Naive B cell (primary cell): ENCODE data around the gene LRRK1. TPM values are rescaled to one million over a fixed set of nuclear protein-coding genes. Genes with fewer than 3 reads are reported as not detected.

Experiments
- ATAC-seq, 2 donors: fragments of 150-1000 bp; cut with Tn5 transposase; 2 replicates each; pipeline ENCODE4 v1.10.0; 2021; ENCODE audit warnings: low read depth in 2 of 2, mild to moderate bottlenecking in 2 of 2, moderate library complexity in 2 of 2
- DNase-seq: peaks from one replicate; pipeline ENCODE4 v3.0.0; 2022
- H3K27ac Mint-ChIP-seq, 6 donors: one replicate each; pipeline ENCODE4 v1.8.0; 2020 to 2022; ENCODE audit warnings: mild to moderate bottlenecking in 6 of 6, mixed read lengths in 6 of 6, moderate library complexity in 5 of 6, inconsistent platforms in 2 of 6
- H3K27me3 Mint-ChIP-seq, 3 donors: one replicate each; pipeline ENCODE4 v1.8.0; 2021 to 2022; ENCODE audit warnings: mixed read lengths in 3 of 3, mild to moderate bottlenecking in 1 of 3
- H3K36me3 Mint-ChIP-seq, 2 donors: one replicate each; pipeline ENCODE4 v1.8.0; 2020 to 2022; ENCODE audit warnings: mixed read lengths in 2 of 2, inconsistent platforms in 1 of 2, mild to moderate bottlenecking in 1 of 2
- H3K4me1 Mint-ChIP-seq, 3 donors: one replicate each; pipeline ENCODE4 v1.8.0; 2020 to 2022; ENCODE audit warnings: mixed read lengths in 3 of 3, inconsistent platforms in 1 of 3, mild to moderate bottlenecking in 1 of 3, moderate library complexity in 1 of 3
- H3K4me3 Mint-ChIP-seq, 8 donors: one replicate each; pipeline ENCODE4 v1.8.0; 2020 to 2022; ENCODE audit warnings: mild to moderate bottlenecking in 8 of 8, mixed read lengths in 8 of 8, moderate library complexity in 8 of 8, inconsistent platforms in 2 of 8
- H3K9me3 Mint-ChIP-seq, 7 donors: one replicate each; pipeline ENCODE4 v1.8.0; 2020 to 2022; ENCODE audit warnings: mixed read lengths in 7 of 7, mild to moderate bottlenecking in 5 of 7, inconsistent platforms in 2 of 7, moderate library complexity in 1 of 7
- polyA plus RNA-seq, 6 donors: library from polyadenylated mRNA; unstranded; fragments of 300-500 nt; fragmentation: Illumina TruSeq; gene quantifications; one replicate each; pipeline ENCODE4 v1.2.3, GENCODE V29; 2021; ENCODE audit warnings: low read depth in 6 of 6

Gene LRRK1
- polyA plus RNA-seq, 6 donors from 2014 or later, result 3.4 to 10.3 (median 6.0) TPM

DNA sequence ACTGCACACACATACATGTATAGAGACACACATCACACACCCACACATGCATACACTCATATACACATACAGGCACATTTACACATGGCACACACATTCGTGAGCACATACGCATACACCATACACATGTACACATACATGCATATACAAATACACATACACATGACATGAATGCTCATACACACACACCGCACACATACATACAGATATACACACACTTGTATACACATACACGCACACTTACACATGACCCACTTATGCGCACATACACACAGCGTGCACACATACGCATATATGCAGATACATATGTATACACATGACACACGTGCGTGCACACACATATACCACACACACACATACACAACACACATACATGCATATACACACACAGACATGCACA, 162.7 kb downstream of the LRRK1 start:
- no peaks in the 10 kb centered on the region for H3K36me3 Mint-ChIP-seq
- no peak overlapping the region for H3K4me3 Mint-ChIP-seq
- DNase-seq (no peak), ATAC-seq (no peak)
- H3K9me3 Mint-ChIP-seq, result no peaks in the 10 kb centered on the region
- peak overlapping the region in 1 of 6 donors; percentile 19 for H3K27ac Mint-ChIP-seq
- no peaks in the 10 kb centered on the region for H3K4me1 Mint-ChIP-seq
- H3K27me3 Mint-ChIP-seq, result no peaks in the 10 kb centered on the region

GRCh38 chr15:101083336-101084045, 164.3 kb downstream of the LRRK1 start:
- no peak overlapping the region for H3K4me3 Mint-ChIP-seq
- H3K27me3 Mint-ChIP-seq, result no peaks in the 10 kb centered on the region
- no peak for ATAC-seq
- H3K27ac Mint-ChIP-seq, result peak overlapping the region in 2 of 6 donors; percentile 25 to 62
- H3K36me3 Mint-ChIP-seq, result no peaks in the 10 kb centered on the region
- no peaks in the 10 kb centered on the region for H3K4me1 Mint-ChIP-seq
- H3K9me3 Mint-ChIP-seq, result no peaks in the 10 kb centered on the region
- no peak for DNase-seq

- Mint-ChIP-seq H3K9me3 (no peaks in the 10 kb centered on the region), H3K4me3 (no peak overlapping the region), H3K36me3 (no peaks in the 10 kb centered on the region), H3K4me1 (peaks cover 0 to 8% (median 3%) of the 10 kb centered on the region in 3 donors), H3K27me3 (peaks cover 0 to 5% (median 0%) of the 10 kb centered on the region in 3 donors), H3K27ac (no peak overlapping the region)
- DNase-seq (no peak), ATAC-seq (no peak)
Measured at GRCh38 chr15:101084801-101085200, 165.6 kb downstream of the LRRK1 start.

DNA sequence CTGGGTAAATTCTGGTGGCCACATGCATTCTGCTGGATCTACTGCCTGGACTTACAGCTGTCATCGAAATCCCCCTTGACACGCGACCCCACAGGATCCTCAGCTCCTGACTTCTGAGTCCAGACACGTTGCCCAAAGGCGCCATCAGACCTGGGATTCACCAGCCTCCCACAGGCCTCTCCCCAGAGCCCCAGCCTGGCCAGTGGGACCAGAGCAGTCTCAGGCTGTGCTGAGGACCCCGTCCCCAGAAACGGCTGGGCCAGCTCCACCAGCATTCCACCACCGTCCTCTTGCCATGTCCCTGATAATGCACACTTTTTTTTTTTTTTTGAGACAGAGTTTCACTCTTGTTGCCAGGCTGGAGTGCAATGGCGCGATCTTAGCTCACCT, 166.1 kb downstream of the LRRK1 start:
- Mint-ChIP-seq H3K27ac (peak overlapping the region in 1 of 6 donors; percentile 3), H3K36me3 (no peaks in the 10 kb centered on the region), H3K9me3 (no peaks in the 10 kb centered on the region), H3K4me3 (no peak overlapping the region), H3K27me3 (peaks cover 0 to 5% (median 0%) of the 10 kb centered on the region in 3 donors), H3K4me1 (peaks cover 0 to 9% (median 3%) of the 10 kb centered on the region in 3 donors)
- DNase-seq, result no peak
- ATAC-seq, result no peak

GRCh38 chr15:101086394-101087171, 167.4 kb downstream of the LRRK1 start:
- ATAC-seq (no peak), DNase-seq (no peak)
- peaks cover 0 to 9% (median 3%) of the 10 kb centered on the region in 3 donors for H3K4me1 Mint-ChIP-seq
- H3K4me3 Mint-ChIP-seq, result no peak overlapping the region
- no peak overlapping the region for H3K27ac Mint-ChIP-seq
- no peaks in the 10 kb centered on the region for H3K9me3 Mint-ChIP-seq
- H3K27me3 Mint-ChIP-seq, result peaks cover 0 to 5% (median 0%) of the 10 kb centered on the region in 3 donors
- H3K36me3 Mint-ChIP-seq, result no peaks in the 10 kb centered on the region

GRCh38 chr15:101087172-101087769, 168.1 kb downstream of the LRRK1 start:
- Mint-ChIP-seq H3K36me3 (no peaks in the 10 kb centered on the region), H3K27ac (peak overlapping the region in 1 of 6 donors; percentile 24), H3K4me3 (no peak overlapping the region), H3K27me3 (peaks cover 0 to 5% (median 0%) of the 10 kb centered on the region in 3 donors), H3K4me1 (peaks cover 0 to 9% (median 3%) of the 10 kb centered on the region in 3 donors), H3K9me3 (no peaks in the 10 kb centered on the region)
- DNase-seq (no peak), ATAC-seq (no peak)

DNA sequence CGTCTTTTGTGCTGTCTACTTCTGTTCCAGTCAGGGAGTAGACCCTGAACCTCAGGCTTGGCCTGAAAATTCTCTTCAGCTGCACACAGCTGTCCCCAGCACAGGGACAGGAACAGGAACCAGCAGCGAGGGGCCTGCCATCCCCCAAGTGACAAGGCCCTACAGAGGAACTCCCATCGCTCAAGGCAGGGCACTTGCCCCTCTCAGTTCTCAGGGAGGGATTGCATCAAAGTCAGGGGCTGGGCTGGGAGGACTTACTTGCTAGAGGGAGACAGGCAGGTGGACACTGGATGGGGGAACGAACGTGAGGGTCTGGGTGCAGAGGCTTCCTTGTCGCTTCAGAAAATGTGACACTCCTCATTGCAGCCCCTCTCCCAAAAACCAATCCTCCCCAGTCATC, 169.1 kb downstream of the LRRK1 start:
- peaks cover 0 to 9% (median 3%) of the 10 kb centered on the region in 3 donors for H3K4me1 Mint-ChIP-seq
- H3K36me3 Mint-ChIP-seq, result no peaks in the 10 kb centered on the region
- H3K27me3 Mint-ChIP-seq, result peaks cover 0 to 5% (median 0%) of the 10 kb centered on the region in 3 donors
- no peaks in the 10 kb centered on the region for H3K9me3 Mint-ChIP-seq
- H3K27ac Mint-ChIP-seq, result no peak overlapping the region
- ATAC-seq (no peak), DNase-seq (no peak)
- no peak overlapping the region for H3K4me3 Mint-ChIP-seq

DNA sequence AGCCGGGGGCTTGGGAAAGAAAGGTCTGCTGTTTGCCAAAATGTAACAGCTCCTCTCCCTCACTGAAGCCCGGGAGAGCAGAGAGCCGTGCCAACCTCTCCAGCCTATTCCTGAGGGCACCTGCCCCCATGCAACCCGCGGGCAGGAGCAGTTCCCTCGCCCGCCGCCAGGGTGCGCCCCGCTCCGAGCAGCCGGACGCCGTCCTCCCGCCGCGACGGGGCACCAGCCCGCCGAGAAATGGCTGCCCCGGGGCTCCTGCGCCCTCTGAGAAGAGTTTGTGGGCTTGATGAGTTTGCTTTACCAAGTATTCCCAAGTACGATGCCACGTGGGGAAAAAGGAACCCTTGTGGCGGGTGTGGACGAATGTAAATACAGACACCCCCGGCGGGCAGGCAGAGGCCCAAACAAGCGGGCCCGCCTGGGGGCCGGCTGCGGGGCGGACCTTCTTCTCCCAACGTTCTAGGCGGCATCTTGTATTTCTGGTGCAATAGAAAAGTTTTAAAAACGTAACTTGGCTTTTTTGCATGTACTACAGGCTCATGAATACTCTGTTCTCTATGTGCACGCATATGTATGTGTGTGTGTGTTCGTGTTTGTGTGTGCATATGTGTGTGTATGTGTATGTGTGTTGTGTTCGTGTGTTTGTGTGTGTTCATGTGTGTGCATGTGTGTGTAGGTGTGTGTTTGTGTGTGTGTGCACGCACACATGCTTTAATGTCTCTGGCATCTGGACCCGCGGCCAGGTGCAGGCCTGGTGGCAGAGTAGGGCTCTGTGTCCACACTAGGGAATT, 169.8 kb downstream of the LRRK1 start:
- H3K4me3 Mint-ChIP-seq, result no peak overlapping the region
- ATAC-seq (peak; percentile 86 to 93), DNase-seq (peak; percentile 74)
- peaks cover 0 to 5% (median 0%) of the 10 kb centered on the region in 3 donors for H3K27me3 Mint-ChIP-seq
- H3K27ac Mint-ChIP-seq, result peak overlapping the region in 1 of 6 donors; percentile 92
- no peaks in the 10 kb centered on the region for H3K9me3 Mint-ChIP-seq
- no peaks in the 10 kb centered on the region for H3K36me3 Mint-ChIP-seq
- peaks cover 0 to 9% (median 3%) of the 10 kb centered on the region in 3 donors for H3K4me1 Mint-ChIP-seq

DNA sequence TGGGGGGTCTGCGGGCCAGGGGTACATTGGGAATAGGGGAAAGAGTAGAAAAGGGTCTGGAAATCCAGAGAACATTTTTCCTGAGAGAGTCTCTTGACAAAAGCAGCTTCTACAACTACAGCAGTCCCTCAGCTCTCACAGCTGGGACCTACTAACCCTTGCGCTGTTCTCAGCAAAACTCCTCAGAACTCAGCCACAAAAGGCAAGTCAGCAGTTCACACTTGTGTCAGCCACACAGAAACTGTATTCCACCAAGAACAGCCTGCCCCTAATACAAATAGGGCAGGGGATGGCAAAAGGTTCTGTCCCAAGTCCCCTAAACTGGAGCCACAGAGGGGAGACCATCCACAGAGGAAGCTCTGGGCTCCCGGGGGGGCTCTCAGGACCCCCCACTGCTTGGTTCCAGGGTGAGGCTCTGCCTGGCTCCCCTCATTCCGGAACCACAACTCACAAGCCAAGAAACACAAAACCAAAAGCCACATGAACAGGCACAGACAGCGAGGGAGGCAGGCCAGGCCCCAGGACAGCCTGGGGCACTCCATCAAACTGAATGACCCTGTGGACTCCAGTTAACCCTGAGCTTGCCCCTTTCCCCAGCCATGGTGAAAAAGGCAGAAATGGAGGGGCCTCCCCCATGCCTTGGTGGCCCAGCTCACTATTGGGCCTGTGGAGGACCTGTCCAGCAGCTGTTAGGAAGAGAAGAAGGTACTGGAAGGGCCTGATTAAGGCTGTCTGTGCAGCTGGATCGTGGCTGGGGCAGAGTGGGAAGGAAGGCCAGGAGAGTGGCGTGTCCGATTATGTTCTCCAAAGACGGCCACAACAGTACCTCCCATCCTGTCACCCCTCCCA, 170.6 kb downstream of the LRRK1 start:
- Mint-ChIP-seq H3K4me3 (no peak overlapping the region), H3K9me3 (no peaks in the 10 kb centered on the region), H3K36me3 (no peaks in the 10 kb centered on the region), H3K27ac (peak overlapping the region in 1 of 6 donors; percentile 92), H3K27me3 (peaks cover 0 to 5% (median 5%) of the 10 kb centered on the region in 3 donors), H3K4me1 (peaks cover 0 to 9% (median 3%) of the 10 kb centered on the region in 3 donors)
- DNase-seq, result no peak
- ATAC-seq, result no peak

DNA sequence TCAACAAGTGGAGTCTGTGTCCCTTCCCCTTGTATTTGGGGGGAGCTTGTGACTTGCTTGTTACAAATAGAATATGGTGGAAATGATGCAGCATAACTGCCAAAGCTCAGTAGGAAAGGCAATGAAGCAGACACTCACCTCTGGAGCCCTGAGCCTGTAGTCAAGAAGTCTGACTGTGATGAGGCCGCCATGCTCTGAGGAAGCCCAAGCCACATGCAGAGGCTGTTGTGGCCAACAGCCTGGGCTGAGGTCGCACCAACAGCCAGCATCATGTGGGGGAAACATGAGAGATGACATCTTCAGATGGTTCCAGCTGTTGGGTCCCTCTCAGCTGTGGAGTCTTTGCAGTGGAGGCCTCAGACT, 171.3 kb downstream of the LRRK1 start:
- Mint-ChIP-seq H3K4me3 (no peak overlapping the region), H3K36me3 (no peaks in the 10 kb centered on the region), H3K27me3 (peaks cover 0 to 5% (median 5%) of the 10 kb centered on the region in 3 donors), H3K4me1 (peaks cover 0 to 9% (median 3%) of the 10 kb centered on the region in 3 donors), H3K9me3 (no peaks in the 10 kb centered on the region), H3K27ac (no peak overlapping the region)
- DNase-seq, result no peak
- no peak for ATAC-seq

DNA sequence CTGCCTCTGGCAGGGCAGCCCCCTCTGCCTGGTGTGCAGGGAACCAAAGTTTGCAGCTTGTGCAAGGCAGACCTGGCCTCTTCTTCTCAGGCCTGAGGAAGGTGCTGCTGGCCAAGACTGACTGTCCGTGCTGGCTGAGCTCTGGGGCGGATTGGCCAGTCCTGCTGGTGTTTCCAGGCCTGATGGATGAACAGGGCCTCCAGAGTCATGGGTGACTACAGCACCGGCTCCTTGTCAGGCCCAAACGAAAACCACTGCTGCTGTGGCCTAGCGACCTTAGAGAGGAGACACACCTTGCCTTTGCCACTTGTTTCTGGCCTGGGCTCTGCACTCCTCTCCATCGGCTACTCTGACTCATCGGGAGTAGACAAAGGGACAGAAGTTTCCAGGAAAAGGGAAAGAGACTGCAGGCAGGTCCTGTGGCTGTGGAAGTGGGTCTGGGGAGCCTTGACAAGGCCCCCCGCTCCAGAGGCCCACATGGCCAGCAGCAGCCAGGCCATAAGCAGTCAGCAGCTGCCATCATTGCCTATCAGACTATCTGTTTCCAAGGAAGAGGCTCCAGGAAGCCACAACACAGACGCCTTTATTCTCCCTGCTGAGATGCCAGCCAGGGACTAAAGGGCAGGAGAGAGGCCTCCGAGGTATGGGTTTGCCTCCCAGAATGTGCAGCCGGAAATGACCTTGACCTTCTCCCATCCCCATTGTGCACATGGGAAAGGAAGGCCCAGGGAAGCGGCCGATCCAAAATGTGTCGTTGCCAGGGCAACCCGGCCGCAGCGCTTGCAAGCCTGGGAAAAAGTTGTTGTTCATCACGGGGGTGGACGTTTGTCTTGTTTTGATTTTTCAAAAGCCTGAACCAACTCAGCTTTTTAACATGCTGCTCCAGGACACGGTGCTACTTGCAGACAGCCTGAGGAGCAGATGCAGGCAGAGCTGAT, 172.2 kb downstream of the LRRK1 start:
- Mint-ChIP-seq H3K4me3 (no peak overlapping the region), H3K4me1 (peaks cover 0 to 9% (median 3%) of the 10 kb centered on the region in 3 donors), H3K27ac (no peak overlapping the region), H3K9me3 (no peaks in the 10 kb centered on the region), H3K27me3 (peaks cover 0 to 5% (median 5%) of the 10 kb centered on the region in 3 donors), H3K36me3 (no peaks in the 10 kb centered on the region)
- DNase-seq (no peak), ATAC-seq (no peak)
